Measurements from ENCODE around the gene PIGU.

PIGU gene

DNA sequence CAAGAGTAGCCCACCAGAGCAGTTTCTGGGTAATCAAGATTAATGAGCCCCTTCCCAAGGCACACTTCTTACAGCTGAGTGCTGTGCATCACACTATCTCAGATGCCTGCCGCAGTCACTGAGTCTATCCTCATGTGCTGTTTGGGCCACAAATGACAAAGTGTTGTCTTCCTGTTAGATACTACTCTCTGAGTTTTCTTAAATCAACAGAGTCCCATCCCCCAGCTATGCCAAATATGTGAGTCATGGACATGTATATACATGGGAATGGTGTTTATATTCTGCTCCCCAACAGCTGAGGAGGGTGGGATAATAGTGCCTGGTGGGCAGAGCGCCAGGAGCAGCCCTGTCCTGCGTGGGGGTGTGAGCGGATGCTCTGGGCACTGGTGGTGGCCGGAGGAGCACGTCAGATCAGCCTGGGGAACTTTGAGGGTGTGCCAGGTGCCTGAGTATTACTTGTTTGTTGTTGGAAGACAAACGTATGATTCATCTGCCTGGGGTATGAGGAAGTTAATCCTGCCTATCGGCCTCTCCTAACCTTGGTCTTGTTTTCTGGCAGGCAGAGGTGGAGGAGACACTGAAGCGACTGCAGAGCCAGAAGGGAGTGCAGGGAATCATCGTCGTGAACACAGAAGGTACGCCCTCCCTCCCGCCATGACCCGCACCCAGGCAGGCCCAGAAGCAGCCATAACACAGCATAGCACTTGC, 151.0 kb downstream of the PIGU start:
- TF ChIP-seq, protein P1, sequence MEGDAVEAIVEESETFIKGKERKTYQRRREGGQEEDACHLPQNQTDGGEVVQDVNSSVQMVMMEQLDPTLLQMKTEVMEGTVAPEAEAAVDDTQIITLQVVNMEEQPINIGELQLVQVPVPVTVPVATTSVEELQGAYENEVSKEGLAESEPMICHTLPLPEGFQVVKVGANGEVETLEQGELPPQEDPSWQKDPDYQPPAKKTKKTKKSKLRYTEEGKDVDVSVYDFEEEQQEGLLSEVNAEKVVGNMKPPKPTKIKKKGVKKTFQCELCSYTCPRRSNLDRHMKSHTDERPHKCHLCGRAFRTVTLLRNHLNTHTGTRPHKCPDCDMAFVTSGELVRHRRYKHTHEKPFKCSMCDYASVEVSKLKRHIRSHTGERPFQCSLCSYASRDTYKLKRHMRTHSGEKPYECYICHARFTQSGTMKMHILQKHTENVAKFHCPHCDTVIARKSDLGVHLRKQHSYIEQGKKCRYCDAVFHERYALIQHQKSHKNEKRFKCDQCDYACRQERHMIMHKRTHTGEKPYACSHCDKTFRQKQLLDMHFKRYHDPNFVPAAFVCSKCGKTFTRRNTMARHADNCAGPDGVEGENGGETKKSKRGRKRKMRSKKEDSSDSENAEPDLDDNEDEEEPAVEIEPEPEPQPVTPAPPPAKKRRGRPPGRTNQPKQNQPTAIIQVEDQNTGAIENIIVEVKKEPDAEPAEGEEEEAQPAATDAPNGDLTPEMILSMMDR (IDR thresholded peaks at IDR 0.05; ENCODE audit: insufficient read depth, low read length), result no peak
- no peak for TF ChIP-seq POLR2AphosphoS5 (IDR thresholded peaks at IDR 0.05; ENCODE audit: low read depth)
- no peak for TF ChIP-seq SPI1 (IDR thresholded peaks at IDR 0.05; ENCODE audit: borderline replicate concordance, low read depth)
- TF ChIP-seq, protein P2, sequence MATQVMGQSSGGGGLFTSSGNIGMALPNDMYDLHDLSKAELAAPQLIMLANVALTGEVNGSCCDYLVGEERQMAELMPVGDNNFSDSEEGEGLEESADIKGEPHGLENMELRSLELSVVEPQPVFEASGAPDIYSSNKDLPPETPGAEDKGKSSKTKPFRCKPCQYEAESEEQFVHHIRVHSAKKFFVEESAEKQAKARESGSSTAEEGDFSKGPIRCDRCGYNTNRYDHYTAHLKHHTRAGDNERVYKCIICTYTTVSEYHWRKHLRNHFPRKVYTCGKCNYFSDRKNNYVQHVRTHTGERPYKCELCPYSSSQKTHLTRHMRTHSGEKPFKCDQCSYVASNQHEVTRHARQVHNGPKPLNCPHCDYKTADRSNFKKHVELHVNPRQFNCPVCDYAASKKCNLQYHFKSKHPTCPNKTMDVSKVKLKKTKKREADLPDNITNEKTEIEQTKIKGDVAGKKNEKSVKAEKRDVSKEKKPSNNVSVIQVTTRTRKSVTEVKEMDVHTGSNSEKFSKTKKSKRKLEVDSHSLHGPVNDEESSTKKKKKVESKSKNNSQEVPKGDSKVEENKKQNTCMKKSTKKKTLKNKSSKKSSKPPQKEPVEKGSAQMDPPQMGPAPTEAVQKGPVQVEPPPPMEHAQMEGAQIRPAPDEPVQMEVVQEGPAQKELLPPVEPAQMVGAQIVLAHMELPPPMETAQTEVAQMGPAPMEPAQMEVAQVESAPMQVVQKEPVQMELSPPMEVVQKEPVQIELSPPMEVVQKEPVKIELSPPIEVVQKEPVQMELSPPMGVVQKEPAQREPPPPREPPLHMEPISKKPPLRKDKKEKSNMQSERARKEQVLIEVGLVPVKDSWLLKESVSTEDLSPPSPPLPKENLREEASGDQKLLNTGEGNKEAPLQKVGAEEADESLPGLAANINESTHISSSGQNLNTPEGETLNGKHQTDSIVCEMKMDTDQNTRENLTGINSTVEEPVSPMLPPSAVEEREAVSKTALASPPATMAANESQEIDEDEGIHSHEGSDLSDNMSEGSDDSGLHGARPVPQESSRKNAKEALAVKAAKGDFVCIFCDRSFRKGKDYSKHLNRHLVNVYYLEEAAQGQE (IDR thresholded peaks at IDR 0.05; ENCODE audit: insufficient replicate concordance, low read depth), result no peak
- TF ChIP-seq GABPA (IDR thresholded peaks at IDR 0.05; ENCODE audit: low read depth), result no peak
- no peak overlapping the region for H3K27ac ChIP-seq (replicated peaks)
- H3K4me3 ChIP-seq (replicated peaks; ENCODE audit: insufficient read depth, low read length), result no peak overlapping the region
- no peaks in the 10 kb centered on the region for H3K27me3 ChIP-seq (ENCODE audit: insufficient read depth, poor library complexity, severe bottlenecking)
- DNase-seq (ENCODE audit: low read depth in 1 of 2, low spot score in 1 of 2), result peak in 1 of 2 experiments; percentile 10

DNA sequence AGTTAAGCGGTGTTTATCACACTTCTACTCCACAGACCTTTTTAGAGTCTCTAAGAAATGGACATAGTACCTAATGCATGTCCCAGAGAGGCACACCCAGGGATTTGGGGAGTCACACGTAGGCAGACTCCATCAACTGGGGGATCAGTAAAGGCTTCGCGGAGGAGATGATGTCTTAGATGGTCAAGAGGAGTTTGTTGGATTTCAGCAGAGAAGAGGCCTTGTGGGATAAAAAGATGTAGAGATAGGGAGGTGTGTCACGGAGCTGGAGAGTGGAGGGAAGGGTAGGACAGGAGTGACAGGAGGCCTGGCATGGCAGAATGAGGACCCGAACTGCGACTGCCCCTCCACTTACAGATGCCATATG, 151.6 kb downstream of the PIGU start:
- no peak overlapping the region for H3K4me3 ChIP-seq (replicated peaks; ENCODE audit: insufficient read depth, low read length)
- no peak overlapping the region for H3K27ac ChIP-seq (replicated peaks)
- H3K27me3 ChIP-seq (ENCODE audit: insufficient read depth, poor library complexity, severe bottlenecking), result no peaks in the 10 kb centered on the region
- DNase-seq (ENCODE audit: low read depth in 1 of 2, low spot score in 1 of 2), result no peak
- TF ChIP-seq, protein P2 (IDR thresholded peaks at IDR 0.05; ENCODE audit: insufficient replicate concordance, low read depth), result no peak
- TF ChIP-seq SPI1 (IDR thresholded peaks at IDR 0.05; ENCODE audit: borderline replicate concordance, low read depth), result no peak

DNA sequence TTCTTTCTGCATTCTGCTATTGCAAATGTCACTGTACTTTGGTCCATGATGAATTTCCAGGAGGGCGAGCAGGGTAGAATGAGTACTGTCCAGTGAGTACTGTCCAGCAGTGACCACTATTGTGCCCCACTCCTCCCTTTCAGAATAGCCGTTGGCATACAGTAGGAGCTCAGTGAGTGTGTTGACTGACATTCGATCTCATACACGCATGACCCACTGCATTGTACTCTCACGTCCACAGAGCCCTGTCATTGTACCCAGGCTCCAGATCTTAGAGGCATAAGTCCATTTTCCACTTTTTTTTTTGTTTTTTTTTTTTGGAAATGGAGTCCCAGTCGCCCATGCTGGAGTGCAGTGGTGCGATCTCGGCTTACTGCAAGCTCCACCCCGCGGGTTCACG, 152.5 kb downstream of the PIGU start:
- no peak overlapping the region for H3K4me3 ChIP-seq (replicated peaks; ENCODE audit: insufficient read depth, low read length)
- H3K27me3 ChIP-seq (ENCODE audit: insufficient read depth, poor library complexity, severe bottlenecking), result no peaks in the 10 kb centered on the region
- H3K27ac ChIP-seq (replicated peaks), result no peak overlapping the region
- TF ChIP-seq SPI1 (IDR thresholded peaks at IDR 0.05; ENCODE audit: borderline replicate concordance, low read depth), result no peak
- TF ChIP-seq, protein P1 (IDR thresholded peaks at IDR 0.05; ENCODE audit: insufficient read depth, low read length), result no peak
- TF ChIP-seq, protein P2 (IDR thresholded peaks at IDR 0.05; ENCODE audit: insufficient replicate concordance, low read depth), result no peak
- TF ChIP-seq GABPA (IDR thresholded peaks at IDR 0.05; ENCODE audit: low read depth), result no peak
- TF ChIP-seq POLR2AphosphoS5 (IDR thresholded peaks at IDR 0.05; ENCODE audit: low read depth), result no peak
- DNase-seq (ENCODE audit: low read depth in 1 of 2, low spot score in 1 of 2), result no peak

All from HL-60 (cell line).